A549 treated with CpdA at 1 μM for 4 hours (cell line): Measurements from ENCODE around the gene IGLL1. TPM values are rescaled to one million over a fixed set of nuclear protein-coding genes. Genes with fewer than 3 reads are reported as not detected.

Experiments used
- total RNA-seq: library from RNA; stranded (reverse); fragments of 200-300 nt; extraction: Qiagen RNA extraction; gene quantifications from 5 replicates; pipeline ENCODE4 v1.2.3, GENCODE V29; 2022; ENCODE audit warnings: low read depth

The IGLL1 gene
- total RNA-seq: not detected in 5 replicates

DNA sequence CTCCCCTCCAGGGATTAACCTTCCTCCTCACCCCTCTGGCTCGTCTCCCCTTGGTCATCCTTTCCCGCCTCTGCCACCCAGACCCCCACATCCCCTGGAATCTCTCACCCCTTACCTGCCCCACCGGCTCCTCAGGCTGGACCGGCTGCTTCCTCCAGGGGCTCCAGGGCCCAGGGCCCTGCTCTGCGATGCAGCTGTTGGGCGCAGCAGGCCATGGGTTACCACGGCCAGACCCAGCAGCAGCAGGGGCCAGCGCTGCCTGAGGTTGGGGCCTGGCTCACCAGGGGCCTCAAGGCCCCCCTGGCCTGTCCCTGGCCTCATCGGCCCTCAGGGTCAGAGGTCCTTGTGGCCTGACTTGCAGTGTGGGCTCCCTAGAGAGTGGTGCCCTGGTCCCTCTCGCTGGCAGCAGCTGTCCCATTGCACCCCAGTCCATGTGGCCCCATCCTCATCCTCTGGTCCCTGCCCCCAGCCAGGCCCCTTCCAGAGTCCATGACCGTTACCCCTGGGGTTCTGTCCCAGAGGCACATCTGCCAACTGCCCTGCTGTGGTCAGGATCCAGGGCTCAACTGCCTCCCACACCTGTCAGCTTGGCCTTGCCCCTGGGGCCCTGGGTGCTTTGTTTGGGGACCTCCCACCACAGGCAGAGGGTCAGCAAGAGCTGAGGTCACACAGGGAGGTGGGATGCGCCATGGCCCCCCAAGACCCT is at the start of gene IGLL1:
Gene IGLL1 (minus strand): TSS at position 421 of the 706 bp plus-strand sequence. CDS start 100 bp downstream, at position 321.

Other genes starting within 250 kb of the IGLL1 start
- gene DRICH1, start 52.0 kb upstream of the IGLL1 start, total RNA-seq: 0.18 to 0.50 TPM (median 0.26 TPM) in 3 of 5 replicates, not detected in the others
- not detected in 5 replicates for gene RGL4, start 110.7 kb upstream of the IGLL1 start, total RNA-seq
- 0.86 to 1.2 TPM (median 1.0 TPM) in 5 replicates for gene ZNF70, start 170.8 kb upstream of the IGLL1 start, total RNA-seq
- 0.39 to 1.6 TPM (median 0.79 TPM) in 4 of 5 replicates, not detected in the other for gene VPREB3, start 174.1 kb upstream of the IGLL1 start, total RNA-seq
- not detected in 5 replicates for gene C22orf15, start 182.7 kb upstream of the IGLL1 start, total RNA-seq
- 75.0 to 180 TPM (median 165 TPM) in 5 replicates for gene CHCHD10, start 187.7 kb upstream of the IGLL1 start, total RNA-seq
- 0.09 to 0.18 TPM (median 0.12 TPM) in 4 of 5 replicates, not detected in the other for gene MMP11, start 192.6 kb upstream of the IGLL1 start, total RNA-seq
- 51.1 to 56.6 TPM (median 55.8 TPM) in 5 replicates for gene SMARCB1, start 206.7 kb upstream of the IGLL1 start, total RNA-seq